Natural killer cell (primary cell): ENCODE data around the gene TRIB2. TPM values are rescaled to one million over a fixed set of nuclear protein-coding genes. Genes with fewer than 3 reads are reported as not detected.

Experiments used
- ATAC-seq, 3 donors: fragments of 150-1000 bp in 2 of 3; fragments of 200-7000 bp in 1 of 3; cut with Tn5 transposase; 1 replicate in 1 of 3; 2 replicates in 2 of 3; pipeline ENCODE4 v1.10.0; 2021; ENCODE audit warnings: mild to moderate bottlenecking in 2 of 3, moderate library complexity in 2 of 3
- DNase-seq, 2 donors: peaks; one replicate each; pipeline versions ENCODE4 v3.0.0 to v3.0.0-alpha.2; 2013 to 2021; ENCODE audit warnings: mixed read lengths in 1 of 2
- H3K27ac ChIP-seq: one replicate; pipeline ENCODE4 v1.5.1; 2013; ENCODE audit warnings: mild to moderate bottlenecking, low read length
- H3K27me3 ChIP-seq: one replicate; pipeline ENCODE4 v1.6.1; 2013; ENCODE audit warnings: low read length; ENCODE audit not compliant: control insufficient read depth, insufficient read depth
- H3K36me3 ChIP-seq: one replicate; pipeline ENCODE4 v1.6.1; 2013; ENCODE audit warnings: low read length; ENCODE audit not compliant: control insufficient read depth, insufficient read depth
- H3K4me1 ChIP-seq: one replicate; pipeline ENCODE4 v1.6.1; 2013; ENCODE audit warnings: low read length; ENCODE audit not compliant: control insufficient read depth, insufficient read depth
- H3K4me3 ChIP-seq: one replicate; pipeline ENCODE4 v1.5.1; 2013; ENCODE audit warnings: low read length
- H3K9me3 ChIP-seq: one replicate; pipeline ENCODE4 v1.6.1; 2013; ENCODE audit warnings: low read length; ENCODE audit not compliant: control insufficient read depth, insufficient read depth
- H3K27ac Mint-ChIP-seq, 2 donors: one replicate each; pipeline ENCODE4 v1.8.0; 2022; ENCODE audit warnings: mild to moderate bottlenecking in 2 of 2, mixed read lengths in 2 of 2, moderate library complexity in 1 of 2
- H3K27me3 Mint-ChIP-seq, 2 donors: one replicate each; pipeline ENCODE4 v1.8.0; 2022; ENCODE audit warnings: low read depth in 2 of 2, mixed read lengths in 2 of 2
- H3K36me3 Mint-ChIP-seq: one replicate; pipeline ENCODE4 v1.8.0; 2022; ENCODE audit warnings: mixed read lengths
- H3K4me1 Mint-ChIP-seq, 2 donors: one replicate each; pipeline ENCODE4 v1.8.0; 2022; ENCODE audit warnings: mixed read lengths in 2 of 2
- H3K4me3 Mint-ChIP-seq: one replicate; pipeline ENCODE4 v1.8.0; 2022; ENCODE audit warnings: mild to moderate bottlenecking, moderate library complexity, mixed read lengths
- H3K9me3 Mint-ChIP-seq, 2 donors: one replicate each; pipeline ENCODE4 v1.8.0; 2022; ENCODE audit warnings: mixed read lengths in 2 of 2
- WGBS: methylation state at CpG from one replicate; pipeline ENCODE4 v1.1.7; 2013; ENCODE audit warnings: missing lambda C conversion rate; ENCODE audit not compliant: insufficient coverage; 5-methylcytosine and 5-hydroxymethylcytosine counted together
- intact Hi-C: fragments of 100-400 bp; cut with micrococcal nuclease; formaldehyde crosslinking; loops from one replicate; pipeline ENCODE4 v1.14.2; 2022
- total RNA-seq, 4 donors: library from RNA; stranded (reverse); fragments of 120-200 nt in 1 of 4; gene quantifications; one replicate each; pipeline versions ENCODE4 v1.2.3 to v1.2.4, GENCODE V29; 2013 to 2022
- TF ChIP-seq, protein P1 (sequence below): fragments of 200-600 bp; IDR thresholded peaks from one replicate; pipeline ENCODE4 v1.8.0; 2022; ENCODE audit warnings: antibody characterized with exemption

TRIB2 gene
- total RNA-seq, 3 donors from 2014 or later (not counting 1 experiment from before 2014, with no cell fraction given): 68.1 to 87.4 (median 84.5) TPM

DNA sequence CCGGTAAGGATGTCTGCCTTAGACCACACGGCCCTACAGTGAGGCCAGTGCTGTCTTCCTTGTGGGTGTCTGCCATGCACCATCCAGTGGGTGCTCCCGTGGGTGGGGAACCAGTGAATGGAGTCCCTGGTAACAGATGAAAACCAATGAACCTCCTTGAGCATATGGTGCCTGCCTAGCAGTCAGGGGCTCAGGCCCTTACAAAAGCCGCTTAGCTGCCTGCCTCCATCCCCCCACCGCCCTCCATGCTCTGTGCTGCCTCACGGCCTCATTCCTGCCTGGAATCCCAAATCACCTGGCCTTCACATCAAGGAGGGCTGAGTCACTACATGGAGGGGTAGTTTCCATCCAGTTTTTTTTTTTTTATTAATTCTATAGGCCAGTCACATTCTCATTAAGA, 30.8 kb upstream of the TRIB2 start:
- Histone ChIP-seq H3K9me3 (no peaks in the 10 kb centered on the region), H3K36me3 (no peaks in the 10 kb centered on the region), H3K4me3 (no peak overlapping the region), H3K27me3 (no peaks in the 10 kb centered on the region), H3K4me1 (no peaks in the 10 kb centered on the region), H3K27ac (no peak overlapping the region)
- intact Hi-C loops: no loop called here
- peaks cover 7 to 17% of the 10 kb centered on the region in 2 donors for H3K27me3 Mint-ChIP-seq
- peaks cover 10% of the 10 kb centered on the region for H3K36me3 Mint-ChIP-seq
- no peak overlapping the region for H3K4me3 Mint-ChIP-seq
- 91% methylated on average over 6 of the region's 6 CpGs for WGBS
- TF ChIP-seq, protein P1, sequence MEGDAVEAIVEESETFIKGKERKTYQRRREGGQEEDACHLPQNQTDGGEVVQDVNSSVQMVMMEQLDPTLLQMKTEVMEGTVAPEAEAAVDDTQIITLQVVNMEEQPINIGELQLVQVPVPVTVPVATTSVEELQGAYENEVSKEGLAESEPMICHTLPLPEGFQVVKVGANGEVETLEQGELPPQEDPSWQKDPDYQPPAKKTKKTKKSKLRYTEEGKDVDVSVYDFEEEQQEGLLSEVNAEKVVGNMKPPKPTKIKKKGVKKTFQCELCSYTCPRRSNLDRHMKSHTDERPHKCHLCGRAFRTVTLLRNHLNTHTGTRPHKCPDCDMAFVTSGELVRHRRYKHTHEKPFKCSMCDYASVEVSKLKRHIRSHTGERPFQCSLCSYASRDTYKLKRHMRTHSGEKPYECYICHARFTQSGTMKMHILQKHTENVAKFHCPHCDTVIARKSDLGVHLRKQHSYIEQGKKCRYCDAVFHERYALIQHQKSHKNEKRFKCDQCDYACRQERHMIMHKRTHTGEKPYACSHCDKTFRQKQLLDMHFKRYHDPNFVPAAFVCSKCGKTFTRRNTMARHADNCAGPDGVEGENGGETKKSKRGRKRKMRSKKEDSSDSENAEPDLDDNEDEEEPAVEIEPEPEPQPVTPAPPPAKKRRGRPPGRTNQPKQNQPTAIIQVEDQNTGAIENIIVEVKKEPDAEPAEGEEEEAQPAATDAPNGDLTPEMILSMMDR: no peak
- H3K9me3 Mint-ChIP-seq: peaks cover 0 to 5% of the 10 kb centered on the region in 2 donors
- ATAC-seq (peak in 1 of 3 donors; percentile 24), DNase-seq (no peak)
- H3K27ac Mint-ChIP-seq: no peak overlapping the region
- H3K4me1 Mint-ChIP-seq: no peaks in the 10 kb centered on the region

DNA sequence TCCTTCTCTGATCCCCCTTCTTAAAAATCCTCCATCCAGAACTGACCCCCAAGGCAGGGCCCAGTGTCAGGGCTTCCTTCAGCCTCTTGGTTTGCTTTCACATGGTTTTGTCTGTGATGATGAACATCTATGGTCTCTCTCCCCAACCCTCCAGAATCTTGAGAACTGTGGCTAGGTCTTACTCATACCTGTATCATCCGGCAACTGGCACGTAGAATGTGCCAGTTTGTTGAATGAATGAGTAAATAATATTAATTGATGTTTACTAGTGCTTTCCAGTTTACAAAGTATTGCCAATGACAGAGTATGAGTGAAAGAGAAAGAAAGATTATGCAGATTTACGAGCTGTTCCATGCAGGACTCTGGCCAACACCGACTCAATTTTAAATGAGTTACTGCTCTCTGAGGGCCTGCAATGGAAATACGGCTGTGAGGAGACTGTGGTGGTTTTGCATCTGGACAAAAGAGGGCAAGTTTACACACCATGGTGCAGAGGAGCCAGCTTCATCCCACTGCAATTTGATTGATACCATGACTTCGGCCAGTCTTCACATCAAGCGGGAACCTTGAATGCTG, 29.9 kb upstream of the TRIB2 start:
- 87% methylated on average over 7 of the region's 7 CpGs for WGBS
- Mint-ChIP-seq H3K9me3 (peaks cover 0 to 5% of the 10 kb centered on the region in 2 donors), H3K4me3 (no peak overlapping the region), H3K36me3 (peaks cover 10% of the 10 kb centered on the region), H3K27me3 (peaks cover 7 to 17% of the 10 kb centered on the region in 2 donors), H3K27ac (no peak overlapping the region), H3K4me1 (no peaks in the 10 kb centered on the region)
- no peaks in the 10 kb centered on the region for H3K27me3 ChIP-seq
- intact Hi-C loops: no loop called here
- H3K36me3 ChIP-seq: no peaks in the 10 kb centered on the region
- TF ChIP-seq, protein P1: no peak
- DNase-seq: no peak
- no peak overlapping the region for H3K4me3 ChIP-seq
- no peak for ATAC-seq
- no peak overlapping the region for H3K27ac ChIP-seq
- H3K9me3 ChIP-seq: peaks cover under 1% of the 10 kb centered on the region
- no peaks in the 10 kb centered on the region for H3K4me1 ChIP-seq

DNA sequence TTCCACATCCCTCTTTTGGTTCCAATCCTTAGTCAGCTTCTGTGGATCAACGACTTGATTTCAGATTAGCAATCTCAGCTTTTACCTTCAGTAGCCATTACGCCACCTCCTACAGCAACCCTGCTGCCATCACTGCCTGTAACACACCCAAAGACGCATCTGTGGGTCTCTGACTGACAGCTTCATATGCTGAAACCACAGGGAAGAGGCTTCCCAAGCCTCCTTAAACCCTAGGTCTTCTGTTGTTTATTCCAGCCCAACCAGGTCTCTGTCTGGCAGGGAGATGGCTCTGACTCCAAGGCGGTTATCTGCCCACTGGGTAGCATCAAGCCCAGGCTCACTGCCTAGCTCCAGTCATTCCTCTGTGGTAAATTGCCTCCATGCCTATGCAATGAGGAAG, 28.6 kb upstream of the TRIB2 start:
- no peak overlapping the region for H3K4me3 Mint-ChIP-seq
- H3K9me3 Mint-ChIP-seq: peaks cover 0 to 5% of the 10 kb centered on the region in 2 donors
- H3K27ac ChIP-seq: no peak overlapping the region
- no peaks in the 10 kb centered on the region for H3K36me3 ChIP-seq
- intact Hi-C loops: no loop called here
- no peak overlapping the region for H3K27ac Mint-ChIP-seq
- no peaks in the 10 kb centered on the region for H3K27me3 ChIP-seq
- no peaks in the 10 kb centered on the region for H3K4me1 ChIP-seq
- no peaks in the 10 kb centered on the region for H3K4me1 Mint-ChIP-seq
- H3K4me3 ChIP-seq: no peak overlapping the region
- WGBS: 89% methylated on average over 4 of the region's 4 CpGs
- TF ChIP-seq, protein P1: no peak
- H3K36me3 Mint-ChIP-seq: peaks cover 10% of the 10 kb centered on the region
- peaks cover 4% of the 10 kb centered on the region for H3K9me3 ChIP-seq
- H3K27me3 Mint-ChIP-seq: peaks cover 7 to 17% of the 10 kb centered on the region in 2 donors
- no peak for DNase-seq
- ATAC-seq: no peak

DNA sequence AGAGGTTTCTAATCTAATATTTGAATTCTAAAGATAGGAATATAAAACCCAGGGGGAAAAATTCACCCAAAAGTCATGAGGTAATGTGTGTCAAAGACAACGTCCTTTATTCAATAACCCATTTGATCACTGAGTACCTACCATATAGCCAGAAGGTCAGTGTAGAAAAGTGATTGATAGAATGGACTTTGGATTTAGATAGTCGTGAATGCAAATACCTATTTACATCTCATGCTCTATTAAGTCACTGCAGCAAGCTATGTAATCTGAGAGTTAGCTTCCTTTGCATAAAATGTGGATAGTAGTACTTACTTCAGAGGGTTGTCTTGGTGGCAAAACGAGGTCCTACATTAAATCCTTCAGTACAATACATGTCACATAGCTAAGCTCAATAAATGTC, 27.8 kb upstream of the TRIB2 start:
- TF ChIP-seq, protein P1: no peak
- Histone ChIP-seq H3K36me3 (no peaks in the 10 kb centered on the region), H3K9me3 (peaks cover 4% of the 10 kb centered on the region), H3K4me3 (no peak overlapping the region), H3K27ac (no peak overlapping the region), H3K27me3 (no peaks in the 10 kb centered on the region), H3K4me1 (no peaks in the 10 kb centered on the region)
- no peak overlapping the region for H3K4me3 Mint-ChIP-seq
- H3K9me3 Mint-ChIP-seq: peaks cover 0 to 5% of the 10 kb centered on the region in 2 donors
- intact Hi-C loops: no loop called here
- no peak for ATAC-seq
- H3K27ac Mint-ChIP-seq: no peak overlapping the region
- no peaks in the 10 kb centered on the region for H3K4me1 Mint-ChIP-seq
- peaks cover 10% of the 10 kb centered on the region for H3K36me3 Mint-ChIP-seq
- DNase-seq: no peak
- WGBS: 36% methylated on average over 1 of the region's 3 CpGs
- peaks cover 7 to 17% of the 10 kb centered on the region in 2 donors for H3K27me3 Mint-ChIP-seq
